ENCODE measurements around the gene NAP1L1. TPM values are rescaled to one million over a fixed set of nuclear protein-coding genes. Genes with fewer than 3 reads are reported as not detected.

Gene NAP1L1
- total and polyA plus RNA-seq, 11 donors: 175 to 359 (median 247) TPM

DNA sequence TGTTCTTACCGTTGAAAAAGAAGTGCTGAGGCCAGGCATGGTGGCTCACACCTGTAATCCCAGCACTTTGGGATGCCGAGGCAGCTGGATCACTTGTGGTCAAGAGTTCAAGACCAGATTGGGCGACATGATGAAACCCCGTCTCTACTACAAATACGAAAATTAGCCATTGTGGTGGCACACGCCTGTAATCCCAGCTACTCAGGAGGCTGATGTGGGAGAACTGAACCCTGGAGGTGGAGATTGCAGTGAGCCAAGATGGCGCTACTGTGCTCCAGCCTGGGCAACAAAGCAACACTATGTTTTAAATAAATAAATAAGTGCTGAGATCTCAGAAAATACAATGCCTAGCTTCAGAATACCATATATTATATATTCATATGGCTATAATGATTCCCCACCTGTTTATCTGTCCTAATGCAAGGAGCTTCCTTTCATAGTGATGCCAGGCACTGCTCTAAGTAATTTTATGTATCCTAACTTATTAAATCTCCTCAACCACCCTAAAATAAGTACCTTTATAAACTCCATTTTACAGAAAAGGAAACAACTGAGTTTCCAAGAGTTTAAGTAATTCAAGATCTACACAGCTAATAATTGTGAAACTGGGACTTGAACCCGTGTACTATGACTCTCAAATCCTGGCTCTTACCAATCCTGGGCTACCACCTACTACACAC lies 60.2 kb downstream of the NAP1L1 start:
- Histone ChIP-seq H3K36me3 (peaks cover 0 to 12% (median 0%) of the 10 kb centered on the region in 9 donors), H3K27ac (no peak overlapping the region), H3K4me3 (no peak overlapping the region), H3K9me3 (no peaks in the 10 kb centered on the region), H3K27me3 (no peaks in the 10 kb centered on the region), H3K4me1 (peaks cover 0 to 45% (median 6%) of the 10 kb centered on the region in 12 donors)
- 89 to 96% (median 90%) methylated on average over 8 of the region's 8 CpGs for WGBS, 4 donors
- DNase-seq: no peak
- no peak for ATAC-seq
- TF ChIP-seq POLR2A (IDR thresholded peaks at IDR 0.05): no peak
- TF ChIP-seq, protein P1, sequence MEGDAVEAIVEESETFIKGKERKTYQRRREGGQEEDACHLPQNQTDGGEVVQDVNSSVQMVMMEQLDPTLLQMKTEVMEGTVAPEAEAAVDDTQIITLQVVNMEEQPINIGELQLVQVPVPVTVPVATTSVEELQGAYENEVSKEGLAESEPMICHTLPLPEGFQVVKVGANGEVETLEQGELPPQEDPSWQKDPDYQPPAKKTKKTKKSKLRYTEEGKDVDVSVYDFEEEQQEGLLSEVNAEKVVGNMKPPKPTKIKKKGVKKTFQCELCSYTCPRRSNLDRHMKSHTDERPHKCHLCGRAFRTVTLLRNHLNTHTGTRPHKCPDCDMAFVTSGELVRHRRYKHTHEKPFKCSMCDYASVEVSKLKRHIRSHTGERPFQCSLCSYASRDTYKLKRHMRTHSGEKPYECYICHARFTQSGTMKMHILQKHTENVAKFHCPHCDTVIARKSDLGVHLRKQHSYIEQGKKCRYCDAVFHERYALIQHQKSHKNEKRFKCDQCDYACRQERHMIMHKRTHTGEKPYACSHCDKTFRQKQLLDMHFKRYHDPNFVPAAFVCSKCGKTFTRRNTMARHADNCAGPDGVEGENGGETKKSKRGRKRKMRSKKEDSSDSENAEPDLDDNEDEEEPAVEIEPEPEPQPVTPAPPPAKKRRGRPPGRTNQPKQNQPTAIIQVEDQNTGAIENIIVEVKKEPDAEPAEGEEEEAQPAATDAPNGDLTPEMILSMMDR (IDR thresholded peaks at IDR 0.05): no peak
- intact Hi-C loops (cut with DNase I): loop anchor here in 1 of 10 donors (10.0 kb wide), 1 partner anchor 89 kb away; no protein-coding TSS in a partner anchor

DNA sequence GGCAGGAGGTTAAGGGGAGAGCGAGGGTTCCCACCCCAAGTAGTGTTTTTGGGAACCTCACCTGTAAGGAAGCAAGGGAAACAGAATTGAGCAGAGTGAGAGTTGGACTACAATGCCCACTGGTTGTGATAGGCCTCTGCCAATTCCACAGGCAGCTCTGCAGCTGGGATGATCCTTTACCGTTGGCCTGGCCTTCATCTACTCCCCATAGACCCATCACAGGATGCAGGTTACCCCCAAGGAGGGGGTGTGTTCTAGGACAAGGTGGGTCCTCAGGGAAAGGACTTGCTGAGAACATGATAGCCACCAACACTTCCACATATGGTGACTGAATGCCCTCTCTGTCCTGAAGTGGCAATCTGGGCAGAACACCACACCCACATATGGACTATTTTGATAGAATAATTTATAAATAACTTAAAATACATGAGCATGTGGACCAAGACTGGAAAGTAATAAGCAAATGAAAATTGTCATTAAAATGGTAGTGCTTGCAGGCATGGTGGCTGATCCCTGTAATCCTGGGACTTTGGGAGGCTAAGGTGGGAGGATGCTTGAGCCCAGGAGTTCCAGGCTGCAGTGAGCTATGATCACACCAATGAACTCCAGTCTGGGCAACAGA lies 61.3 kb downstream of the NAP1L1 start:
- peaks cover 0 to 1% (median 0%) of the 10 kb centered on the region in 9 donors for H3K36me3 ChIP-seq
- H3K4me1 ChIP-seq: peaks cover 0 to 40% (median 5%) of the 10 kb centered on the region in 12 donors
- H3K27ac ChIP-seq: no peak overlapping the region
- TF ChIP-seq, protein P1 (IDR thresholded peaks at IDR 0.05): no peak
- no peak for TF ChIP-seq POLR2A (IDR thresholded peaks at IDR 0.05)
- intact Hi-C loops (cut with DNase I): loop anchor here in 1 of 10 donors (10.0 kb wide), 1 partner anchor 88 kb away; no protein-coding TSS in a partner anchor
- H3K27me3 ChIP-seq: no peaks in the 10 kb centered on the region
- no peak overlapping the region for H3K4me3 ChIP-seq
- no peaks in the 10 kb centered on the region for H3K9me3 ChIP-seq
- no peak for ATAC-seq
- WGBS, 4 donors: 82 to 91% (median 89%) methylated on average over 2 of the region's 2 CpGs
- no peak for DNase-seq

DNA sequence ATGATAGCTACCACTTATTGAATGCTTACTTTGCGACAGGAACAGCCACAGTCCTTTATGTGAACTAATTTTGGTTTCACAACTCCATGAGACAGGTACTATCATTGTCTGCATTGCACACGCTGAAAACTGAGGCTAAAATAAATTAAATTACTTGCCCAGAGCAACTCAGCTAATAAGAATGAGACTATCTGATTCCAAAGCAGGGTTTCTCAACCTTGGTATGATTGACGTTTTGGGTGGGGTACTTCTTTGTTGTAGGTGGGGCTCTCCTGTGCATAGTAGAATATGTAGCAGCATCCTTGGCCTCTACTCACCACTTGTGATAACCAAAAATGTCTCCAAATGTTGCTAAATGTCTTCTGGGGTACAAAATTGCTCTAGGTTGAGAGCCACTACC lies 62.0 kb downstream of the NAP1L1 start:
- WGBS, 4 donors: 92 to 98% (median 96%) methylated on average over 3 of the region's 3 CpGs
- no peaks in the 10 kb centered on the region for H3K9me3 ChIP-seq
- H3K4me3 ChIP-seq: no peak overlapping the region
- no peak for ATAC-seq
- no peak for DNase-seq
- H3K36me3 ChIP-seq: no peaks in the 10 kb centered on the region
- TF ChIP-seq, protein P1 (IDR thresholded peaks at IDR 0.05): no peak
- no peak for TF ChIP-seq POLR2A (IDR thresholded peaks at IDR 0.05)
- H3K4me1 ChIP-seq: peaks cover 0 to 39% (median 7%) of the 10 kb centered on the region in 12 donors
- no peaks in the 10 kb centered on the region for H3K27me3 ChIP-seq
- H3K27ac ChIP-seq: no peak overlapping the region
- intact Hi-C loops (cut with DNase I): loop anchor here in 1 of 10 donors (10.0 kb wide), 1 partner anchor 88 kb away; no protein-coding TSS in a partner anchor

Data from heart left ventricle (tissue), 16 donors.